Fibroblast of lung (primary cell): ENCODE data around the gene DNM3.

Source experiments
- CTCF ChIP-seq, 2 donors: IDR thresholded peaks in 1 of 2; conservative IDR thresholded peaks in 1 of 2; 1 replicate in 1 of 2; 2 replicates in 1 of 2; pipeline ENCODE4 v1.5.1; 2011 to 2012; ENCODE audit warnings: low read length in 2 of 2, control low read depth in 1 of 2, inconsistent platforms in 1 of 2, low read depth in 1 of 2, mild to moderate bottlenecking in 1 of 2
- EZH2 ChIP-seq: IDR thresholded peaks from 2 replicates; pipeline ENCODE4 v1.5.1; 2012; ENCODE audit warnings: low read length, control low read depth, mild to moderate bottlenecking; ENCODE audit errors: missing control alignments

GRCh38 chr1:172122381-172122780 is 281.1 kb downstream of the DNM3 start:
- no peak for TF ChIP-seq EZH2
- TF ChIP-seq CTCF (conservative IDR thresholded peaks at IDR 0.05 in 1 of 2, IDR thresholded peaks at IDR 0.05 in 1 of 2; ENCODE audit: low read depth in 1 of 2, low read length in 2 of 2) = no peak
